ENCODE data around the gene TIGD4. TPM values are rescaled to one million over a fixed set of nuclear protein-coding genes. Genes with fewer than 3 reads are reported as not detected.

The TIGD4 gene
- total and polyA plus RNA-seq, 2 of the 8 experiments (the other 6 are each of a cell fraction or from before 2014, with no cell fraction given): 0.42 to 2.3 TPM

DNA sequence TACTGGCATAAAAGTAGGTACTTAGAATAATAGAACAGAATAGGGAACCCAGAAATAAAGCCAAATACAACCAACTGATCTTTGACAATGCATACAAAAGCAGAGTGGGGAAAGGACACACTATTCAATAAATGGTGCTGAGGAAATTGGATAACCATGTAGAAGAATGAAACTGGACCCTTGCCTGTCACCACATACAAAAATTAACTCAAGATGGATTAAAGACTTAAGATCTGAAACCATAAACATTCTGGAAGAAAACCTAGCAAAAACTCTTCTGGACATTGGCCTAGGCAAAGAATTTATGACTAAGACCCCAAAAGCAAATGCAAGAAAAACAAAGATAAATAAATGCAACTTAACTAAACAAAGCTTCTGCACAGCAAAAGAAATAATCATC, 45.8 kb upstream of the TIGD4 start:
- Histone ChIP-seq H2BK15ac (ENCODE audit: low read length) (no peak overlapping the region), H4K20me1 (replicated peaks in 1 of 2; ENCODE audit: control insufficient read depth in 1 of 2, insufficient read depth in 2 of 2, low read length in 2 of 2) (no peaks in the 10 kb centered on the region), H3K4me3 (ENCODE audit: extremely low read depth in 1 of 4, insufficient read depth in 2 of 4, low read depth in 3 of 4, low read length in 4 of 4) (no peak overlapping the region), H3K4ac (replicated peaks; ENCODE audit: insufficient read length, low read depth, low read length) (no peak overlapping the region), H2BK5ac (ENCODE audit: low read depth, low read length) (no peak overlapping the region), H2BK20ac (ENCODE audit: low read length) (no peak overlapping the region), H3K27ac (ENCODE audit: low read depth, low read length) (no peak overlapping the region), H2AFZ (ENCODE audit: low read length) (no peak overlapping the region), H3K27me3 (replicated peaks in 1 of 4; ENCODE audit: control insufficient read depth in 3 of 4, extremely low read depth in 1 of 4, insufficient read depth in 3 of 4, low read length in 3 of 4) (no peaks in the 10 kb centered on the region), H3K9me3 (ENCODE audit: insufficient read depth in 2 of 2, low read depth in 1 of 2, low read length in 1 of 2) (peaks cover 0 to 5% of the 10 kb centered on the region in 2 experiments; a peak in 1 of 4 replicates), H4K5ac (ENCODE audit: insufficient read length, low read depth, low read length) (no peak overlapping the region), H2BK12ac (ENCODE audit: low read depth, low read length) (no peak overlapping the region), H3K4me1 (replicated peaks in 1 of 4; ENCODE audit: control insufficient read depth in 3 of 4, insufficient read depth in 4 of 4, low read length in 3 of 4) (no peaks in the 10 kb centered on the region), H3K18ac (ENCODE audit: extremely low read depth, low read length) (no peak overlapping the region), H3K14ac (ENCODE audit: insufficient read length) (no peak overlapping the region), H3K23me2 (ENCODE audit: low read depth, low read length) (no peaks in the 10 kb centered on the region), H3K23ac (ENCODE audit: insufficient read length) (no peak overlapping the region), H2AK5ac (ENCODE audit: low read depth, low read length) (no peak overlapping the region), H3K4me2 (ENCODE audit: insufficient read depth in 1 of 2, low read depth in 2 of 2, low read length in 2 of 2) (no peak overlapping the region), H3K9ac (replicated peaks in 1 of 4; ENCODE audit: extremely low read depth in 1 of 4, low read depth in 3 of 4, low read length in 3 of 4) (no peak overlapping the region), H4K91ac (replicated peaks; ENCODE audit: insufficient read length, low read length) (no peak overlapping the region), H2BK120ac (replicated peaks; ENCODE audit: low read depth, low read length) (no peak overlapping the region), H3K36me3 (ENCODE audit: control insufficient read depth in 2 of 4, insufficient read depth in 4 of 4, low read length in 3 of 4) (no peaks in the 10 kb centered on the region; a peak in 2 of 8 replicates), H3K79me1 (ENCODE audit: low read depth, low read length) (no peaks in the 10 kb centered on the region; the same call in 1 of the 2 replicates), H3K56ac (replicated peaks; ENCODE audit: insufficient read length, low read depth, low read length) (no peak overlapping the region), H3K79me2 (ENCODE audit: control insufficient read depth in 1 of 2, insufficient read depth in 2 of 2, low read length in 2 of 2) (no peaks in the 10 kb centered on the region), H4K8ac (ENCODE audit: extremely low read depth, insufficient read depth, low read length) (no peak overlapping the region)
- TF ChIP-seq BCL11A (IDR thresholded peaks at IDR 0.05; ENCODE audit: low read depth in 2 of 2, low read length in 2 of 2) (no peak), TEAD4 (IDR thresholded peaks at IDR 0.05; ENCODE audit: low read depth, low read length) (no peak), JUN (IDR thresholded peaks at IDR 0.05; ENCODE audit: low read depth, low read length) (no peak), POLR2A (IDR thresholded peaks at IDR 0.05; ENCODE audit: control extremely low read depth in 1 of 2, low read depth in 2 of 2, low read length in 2 of 2) (no peak), SP4 (IDR thresholded peaks at IDR 0.05; ENCODE audit: low read length) (no peak), CHD1 (IDR thresholded peaks at IDR 0.05; ENCODE audit: low read depth, low read length) (no peak), KDM4A (IDR thresholded peaks at IDR 0.05; ENCODE audit: low read depth, low read length, severe bottlenecking) (no peak), CEBPB (IDR thresholded peaks at IDR 0.05; ENCODE audit: low read depth, low read length) (no peak), EP300 (IDR thresholded peaks at IDR 0.05; ENCODE audit: borderline replicate concordance in 1 of 2, low read depth in 2 of 2, low read length in 2 of 2) (no peak), BACH1 (IDR thresholded peaks at IDR 0.05; ENCODE audit: low read length) (no peak)
- ChIA-PET POLR2A (ENCODE audit: partially characterized antibody) (no interaction called here), CTCF (ENCODE audit: partially characterized antibody) (no interaction called here)
- FAIRE-seq (no peak), DNase-seq (ENCODE audit: low read depth in 1 of 2, low spot score in 2 of 2) (no peak)
